HEK293T (cell line): ENCODE results near the gene MAST4.

Experiments used
- CTCF ChIA-PET: fragments of 350-600 bp; formaldehyde crosslinking; extraction: SDS; loops from one replicate; lab custom pipeline; 2021; ENCODE audit warnings: antibody characterized with exemption, inconsistent platforms; lab: Yijun Ruan, JAX
- POLR2A ChIA-PET: fragments of 350-600 bp; formaldehyde crosslinking; extraction: SDS; loops from one replicate; lab custom pipeline; 2020; ENCODE audit warnings: antibody characterized with exemption, inconsistent platforms; lab: Yijun Ruan, JAX
- DNase-seq: peaks from one replicate; pipeline ENCODE4 v3.0.0; 2012; ENCODE audit warnings: mixed read lengths; ENCODE audit errors: extremely low spot score
- ARNT ChIP-seq: fragments of 450-650 bp; IDR thresholded peaks from 2 replicates; pipeline ENCODE4 v1.6.1; 2017; ENCODE audit warnings: mild to moderate bottlenecking
- BHLHE40 ChIP-seq: fragments of 450-650 bp; IDR thresholded peaks from 2 replicates; pipeline ENCODE4 v1.6.1; 2016; ENCODE audit warnings: mild to moderate bottlenecking, moderate library complexity, borderline replicate concordance
- CTBP1 ChIP-seq: fragments of 450-650 bp; IDR thresholded peaks from 2 replicates; pipeline ENCODE4 v1.6.1; 2016; ENCODE audit warnings: borderline replicate concordance
- ELF4 ChIP-seq: fragments of 450-650 bp; IDR thresholded peaks from 2 replicates; pipeline ENCODE4 v1.6.1; 2017; ENCODE audit warnings: antibody characterized with exemption
- FOXA1 ChIP-seq: fragments of 450-650 bp; IDR thresholded peaks from 2 replicates; pipeline ENCODE4 v1.6.1; 2016; ENCODE audit warnings: mild to moderate bottlenecking
- FOXK2 ChIP-seq: fragments of 450-650 bp; IDR thresholded peaks from 2 replicates; pipeline ENCODE4 v1.6.1; 2016; ENCODE audit warnings: mild to moderate bottlenecking
- FOXM1 ChIP-seq: fragments of 450-650 bp; IDR thresholded peaks from 2 replicates; pipeline ENCODE4 v1.6.1; 2017; ENCODE audit warnings: mild to moderate bottlenecking, borderline replicate concordance
- HDGF ChIP-seq: fragments of 450-650 bp; IDR thresholded peaks from 2 replicates; pipeline ENCODE4 v1.6.1; 2017; ENCODE audit warnings: antibody characterized with exemption, borderline replicate concordance
- L3MBTL2 ChIP-seq: fragments of 450-650 bp; conservative IDR thresholded peaks from 2 replicates; pipeline ENCODE4 v1.6.1; 2016; ENCODE audit warnings: mild to moderate bottlenecking
- LEF1 ChIP-seq: fragments of 450-650 bp; IDR thresholded peaks from 2 replicates; pipeline ENCODE4 v1.6.1; 2017; ENCODE audit warnings: mild to moderate bottlenecking, borderline replicate concordance
- NFRKB ChIP-seq: fragments of 450-650 bp; IDR thresholded peaks from 2 replicates; pipeline ENCODE4 v1.6.1; 2016; ENCODE audit warnings: mild to moderate bottlenecking, moderate library complexity
- PKNOX1 ChIP-seq: fragments of 450-650 bp; IDR thresholded peaks from 2 replicates; pipeline ENCODE4 v1.6.1; 2016
- SP1 ChIP-seq: fragments of 450-650 bp; IDR thresholded peaks from 2 replicates; pipeline ENCODE4 v1.6.1; 2017
- SUZ12 ChIP-seq: fragments of 450-650 bp; IDR thresholded peaks from 2 replicates; pipeline ENCODE4 v1.6.1; 2016; ENCODE audit warnings: mild to moderate bottlenecking
- TARDBP ChIP-seq: fragments of 450-650 bp; IDR thresholded peaks from 2 replicates; pipeline ENCODE4 v1.6.1; 2016
- ZNF384 ChIP-seq: fragments of 450-650 bp; IDR thresholded peaks from 2 replicates; pipeline ENCODE4 v1.6.1; 2016

MAST4 gene

GRCh38 chr5:66661149-66661548 lies 65.0 kb downstream of the MAST4 start:
- no peak for DNase-seq
- TF ChIP-seq ELF4 (no peak), NFRKB (no peak), TARDBP (no peak), ARNT (no peak), FOXK2 (no peak), LEF1 (no peak), PKNOX1 (no peak), FOXA1 (no peak), FOXM1 (no peak), BHLHE40 (no peak), L3MBTL2 (no peak), CTBP1 (no peak), HDGF (no peak), ZNF384 (no peak), SP1 (no peak), SUZ12 (no peak)
- ChIA-PET POLR2A (no interaction called here), CTCF (no interaction called here)

GRCh38 chr5:66666778-66667177 lies 70.6 kb downstream of the MAST4 start:
- ChIA-PET POLR2A (no interaction called here), CTCF (no interaction called here)
- peak; percentile 35 for DNase-seq
- TF ChIP-seq HDGF: no peak
- TF ChIP-seq ARNT: no peak
- no peak for TF ChIP-seq BHLHE40
- TF ChIP-seq LEF1: no peak
- TF ChIP-seq FOXM1: no peak
- no peak for TF ChIP-seq L3MBTL2
- no peak for TF ChIP-seq SP1
- TF ChIP-seq CTBP1: no peak
- TF ChIP-seq ELF4: no peak

DNA sequence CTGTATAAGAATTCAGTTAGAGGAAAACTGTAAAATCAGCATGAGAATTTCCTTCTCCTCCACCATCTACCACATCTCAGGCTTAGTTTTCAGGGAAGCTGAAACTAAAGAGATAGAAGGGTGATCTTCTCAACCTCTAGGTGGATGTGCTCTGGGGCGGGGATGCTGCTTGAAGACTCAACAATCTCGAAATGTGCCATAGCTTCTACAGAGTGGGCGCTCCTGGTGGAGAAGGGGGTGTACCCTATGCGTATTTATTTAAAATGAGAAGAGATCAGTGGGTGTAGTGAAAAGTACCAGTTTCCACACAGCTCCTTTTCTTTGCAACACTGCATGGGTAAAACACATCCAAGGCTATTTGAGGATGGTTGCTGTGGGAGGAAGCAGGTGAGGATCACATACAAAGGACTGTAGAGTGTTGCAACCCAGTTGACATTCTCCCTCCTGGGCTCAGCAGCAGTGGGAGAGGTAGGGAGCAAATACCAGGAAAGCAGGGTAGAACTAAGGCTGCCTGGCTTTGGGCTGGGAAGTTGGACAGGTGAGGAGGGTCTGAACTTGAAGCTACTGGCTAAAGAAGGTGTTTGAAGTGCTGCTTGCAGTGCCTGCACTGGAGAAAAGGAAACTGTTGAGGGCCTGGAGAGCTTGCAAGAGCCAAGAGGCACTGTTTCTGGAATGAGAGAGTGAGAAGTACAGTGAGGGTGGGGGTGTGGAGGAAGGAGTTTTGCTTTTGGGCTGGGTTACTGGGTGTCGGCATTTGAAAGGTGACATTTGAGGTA lies 73.1 kb downstream of the MAST4 start:
- TF ChIP-seq FOXM1 (no peak), HDGF (no peak), PKNOX1 (no peak), FOXA1 (no peak), LEF1 (no peak), SP1 (no peak), SUZ12 (no peak)
- DNase-seq: no peak
- POLR2A ChIA-PET: interaction anchor here (0.6 kb wide), 1 partner anchor 33 kb away, joined by 3 read pairs; no protein-coding TSS in a partner anchor
- CTCF ChIA-PET: no interaction called here

DNA sequence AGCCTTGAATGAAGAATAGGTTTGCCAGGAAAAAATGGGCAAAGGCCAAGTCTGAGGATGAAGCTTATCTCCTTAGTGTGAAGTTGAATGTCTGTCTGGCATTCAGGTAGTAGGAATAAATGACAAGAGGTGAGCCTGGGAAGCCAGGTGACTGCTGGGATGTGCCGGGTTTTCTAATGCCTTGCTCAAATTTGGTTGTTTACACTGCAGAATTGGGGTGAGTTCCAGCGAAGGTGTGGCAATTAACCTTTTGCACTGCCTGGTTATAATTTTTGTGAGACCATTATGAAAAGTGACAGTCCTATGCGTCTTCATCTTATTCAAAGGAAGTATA lies 73.6 kb downstream of the MAST4 start:
- TF ChIP-seq FOXA1 (no peak), FOXM1 (no peak), CTBP1 (no peak), ARNT (no peak), TARDBP (no peak), SP1 (no peak), HDGF (no peak), FOXK2 (no peak), NFRKB (no peak), ZNF384 (no peak), L3MBTL2 (no peak), LEF1 (no peak), PKNOX1 (no peak), ELF4 (no peak), BHLHE40 (no peak), SUZ12 (no peak)
- POLR2A ChIA-PET: no interaction called here
- no peak for DNase-seq

GRCh38 chr5:66671305-66671704 lies 75.1 kb downstream of the MAST4 start:
- TF ChIP-seq CTBP1: no peak
- TF ChIP-seq ZNF384: no peak
- no peak for TF ChIP-seq ARNT
- no peak for TF ChIP-seq FOXK2
- TF ChIP-seq PKNOX1: no peak
- TF ChIP-seq BHLHE40: no peak
- no peak for TF ChIP-seq FOXM1
- TF ChIP-seq SP1: no peak
- TF ChIP-seq FOXA1: no peak
- TF ChIP-seq TARDBP: no peak
- no peak for TF ChIP-seq HDGF
- TF ChIP-seq LEF1: no peak
- TF ChIP-seq SUZ12: no peak
- no peak for TF ChIP-seq ELF4
- no peak for TF ChIP-seq L3MBTL2
- TF ChIP-seq NFRKB: no peak
- DNase-seq: no peak
- CTCF ChIA-PET: no interaction called here
- POLR2A ChIA-PET: no interaction called here

More for the DNA sequence above, 73.6 kb downstream of the MAST4 start:
- CTCF ChIA-PET: no interaction called here
